Myometrial cell (primary cell): ENCODE data around the gene LANCL1. TPM values are rescaled to one million over a fixed set of nuclear protein-coding genes. Genes with fewer than 3 reads are reported as not detected.

ENCODE experiments used
- total RNA-seq: library from RNA; depleted of rRNA; stranded (reverse); fragments of >200 nt; gene quantifications from 2 replicates; pipeline ENCODE4 v1.2.3, GENCODE V29; 2015

LANCL1 gene
- total RNA-seq: 34.6 and 52.8 TPM in 2 replicates

DNA sequence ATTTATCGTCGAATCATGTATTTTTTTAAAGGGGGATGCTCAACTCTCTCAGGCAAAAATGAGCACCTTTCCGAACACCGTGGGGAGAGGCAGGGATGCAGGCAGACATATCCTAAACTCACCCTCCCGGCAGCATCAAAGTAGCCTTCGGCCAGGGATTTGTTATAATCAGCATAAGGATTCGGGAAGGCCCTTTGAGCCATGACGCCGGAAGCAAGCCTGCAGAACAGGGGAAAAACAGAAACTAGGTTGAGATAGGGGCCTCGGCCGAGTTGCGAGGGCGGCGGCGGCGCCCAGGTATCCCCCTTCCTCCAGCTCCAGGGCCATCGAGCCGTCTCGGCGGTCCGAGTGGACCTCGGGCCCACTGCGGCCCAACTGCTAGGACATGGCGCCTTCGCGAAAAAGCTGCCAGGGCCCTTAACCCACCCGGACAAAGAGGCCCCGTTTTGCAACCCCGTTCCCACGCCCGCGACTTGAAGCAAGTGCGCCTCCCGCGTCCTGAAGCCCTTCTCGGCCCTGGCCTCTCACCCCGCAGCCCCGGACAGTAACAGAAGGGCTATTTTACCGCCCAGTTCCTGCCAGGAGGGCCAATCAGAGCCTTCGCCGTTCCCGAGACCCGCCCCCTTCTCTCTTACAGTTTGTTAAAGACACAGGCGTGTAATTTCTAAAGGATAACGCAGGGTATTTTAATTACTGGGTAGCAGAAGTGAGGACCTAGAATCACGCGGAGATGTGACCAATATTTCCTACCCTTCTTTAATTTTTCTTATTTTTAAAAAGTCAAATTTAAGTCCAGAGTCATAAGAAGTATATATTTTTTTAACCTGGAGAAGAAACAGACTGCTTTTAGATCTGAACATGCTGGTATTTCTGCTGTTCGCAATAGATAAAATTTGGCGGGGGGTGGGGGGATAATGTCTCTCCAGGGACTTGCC is at the start of gene LANCL1:
Gene LANCL1, minus strand, starts transcription at position 566 of the 935 bp plus-strand sequence. Its CDS starts 363 bp downstream, at position 203.

Other genes with a start within 250 kb of the LANCL1 start
- gene MYL1, start 161.6 kb downstream of the LANCL1 start, total RNA-seq: not detected in 2 replicates
- gene CPS1, start 79.8 kb upstream of the LANCL1 start, total RNA-seq: 12.4 and 23.2 TPM in 2 replicates